ENCODE results near the gene ROMO1.

The ROMO1 gene

DNA sequence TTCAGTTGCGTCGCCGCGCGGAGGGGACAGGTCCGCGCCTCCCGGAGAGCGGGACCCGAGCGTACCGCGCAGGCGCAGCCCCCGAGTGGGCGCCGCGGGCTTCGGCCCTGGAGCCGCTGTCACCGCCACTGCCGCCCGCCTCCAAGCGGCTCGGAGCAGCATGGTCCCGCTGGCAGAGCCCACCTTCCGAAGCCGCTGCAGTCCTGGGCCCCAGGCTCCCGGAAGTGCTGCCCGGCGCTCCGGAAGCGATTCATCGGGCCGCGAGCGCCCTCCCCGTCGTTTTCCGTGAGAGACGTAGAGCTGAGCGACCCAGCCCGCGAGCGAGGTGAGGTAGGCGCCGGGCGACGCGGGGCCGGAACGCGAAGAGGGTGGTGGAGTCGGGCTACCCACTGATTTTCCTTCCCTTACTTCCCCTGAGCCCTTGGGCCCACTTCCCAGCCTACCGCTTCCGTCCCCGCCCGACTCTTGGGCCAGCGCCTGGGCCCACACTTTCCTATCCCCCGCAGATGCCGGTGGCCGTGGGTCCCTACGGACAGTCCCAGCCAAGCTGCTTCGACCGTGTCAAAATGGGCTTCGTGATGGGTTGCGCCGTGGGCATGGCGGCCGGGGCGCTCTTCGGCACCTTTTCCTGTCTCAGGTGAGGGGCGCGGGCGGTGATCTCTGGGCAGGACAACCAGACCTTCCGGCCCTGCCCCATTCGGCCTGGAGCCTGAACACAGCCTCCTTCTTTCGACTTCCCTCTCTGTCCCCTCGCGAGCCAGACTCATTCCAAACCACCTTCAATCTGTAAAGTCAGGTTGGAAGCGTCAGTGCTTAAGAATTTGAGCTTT, at the start of gene ROMO1, which contains the start of gene NFS1:
TSS of gene ROMO1 (plus strand) at position 279 of the 830 bp plus-strand sequence. CDS start at position 507, 228 bp downstream.
TSS of gene NFS1 (minus strand) at position 226 of the 830 bp plus-strand sequence. CDS start at position 162, 64 bp downstream.
- peak; percentile 81 to 99 (median 89) for DNase-seq
- intact Hi-C loops (cut with DNase I), result loop anchor here (10.0 kb wide), 1 partner anchor 185 kb away; no protein-coding TSS in a partner anchor

DNA sequence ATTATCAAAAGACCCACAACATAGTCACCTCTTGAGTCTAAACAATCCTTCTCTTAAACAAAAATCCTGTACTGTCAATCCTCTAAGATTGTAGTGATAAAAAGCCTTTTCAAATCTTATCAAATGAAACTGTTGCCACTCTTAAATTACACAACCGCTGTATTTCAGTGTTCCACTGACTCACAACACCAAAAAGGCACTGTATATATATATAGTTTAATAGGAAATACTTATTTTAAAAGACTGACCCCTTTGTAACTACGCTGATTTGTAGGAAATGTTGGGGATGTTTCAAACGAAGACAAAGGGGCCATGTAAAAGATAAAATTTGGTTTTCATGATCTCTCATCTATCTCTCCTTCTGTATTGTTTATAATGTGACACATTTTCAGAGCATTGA, 48.6 kb upstream of the ROMO1 start:
- DNase-seq, result no peak
- intact Hi-C loops (cut with DNase I), result no loop called here

DNA sequence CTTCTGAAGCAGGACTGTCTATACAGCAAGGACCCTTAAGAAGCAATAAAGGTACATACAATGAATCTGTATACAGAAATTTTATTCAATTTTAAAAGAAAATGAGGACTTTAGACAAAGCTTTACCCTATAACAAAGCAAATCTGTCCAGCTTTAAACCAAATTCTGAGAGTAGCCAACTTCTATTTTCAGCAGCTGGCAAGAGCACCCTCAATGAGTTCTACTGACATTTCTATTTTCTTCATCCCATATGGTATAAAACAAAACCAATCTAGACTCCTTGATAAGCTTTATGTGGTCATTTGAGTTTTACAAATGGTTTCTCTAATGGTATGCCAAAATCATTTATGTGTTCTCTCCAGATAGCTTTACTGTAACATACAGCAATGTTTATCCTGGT, 47.2 kb upstream of the ROMO1 start:
- no peak for DNase-seq
- intact Hi-C loops (cut with DNase I), result no loop called here

DNA sequence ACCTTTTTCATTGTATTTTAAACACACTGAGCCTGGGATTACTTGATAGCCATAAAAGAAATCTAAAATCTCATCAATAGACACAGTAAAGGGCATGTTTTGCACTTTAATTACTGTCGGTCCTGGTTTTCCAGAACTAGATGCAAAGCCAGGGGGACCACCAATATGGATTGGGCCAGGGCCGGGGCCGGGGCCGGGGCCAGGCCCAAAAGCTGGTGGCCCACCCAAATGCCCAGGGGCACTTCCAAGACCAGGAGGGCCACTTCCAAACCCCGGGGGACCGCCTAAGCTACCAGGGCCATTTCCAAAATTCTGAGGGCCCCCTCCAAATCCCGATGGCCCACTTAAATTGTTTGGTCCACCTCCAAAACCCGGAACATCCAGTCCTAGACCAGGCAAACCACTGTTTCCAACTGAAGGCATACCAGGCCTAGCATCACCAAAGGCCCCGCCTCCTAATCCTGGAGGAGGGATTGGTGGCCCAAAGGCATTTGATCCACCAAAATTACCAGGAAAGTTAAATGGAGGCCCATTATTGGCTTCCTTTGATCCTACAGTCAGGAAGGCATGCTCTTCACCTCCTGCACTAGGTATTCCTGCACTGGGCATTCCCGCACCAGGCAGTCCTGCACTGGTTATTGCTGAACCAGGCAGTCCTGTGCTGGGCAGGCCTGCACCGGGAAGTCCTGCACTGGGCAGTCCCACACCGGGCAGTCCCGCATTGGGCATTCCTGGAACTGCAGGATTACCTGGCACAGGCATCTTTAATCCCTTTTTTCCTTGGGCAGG, 46.4 kb upstream of the ROMO1 start:
- intact Hi-C loops (cut with DNase I), result no loop called here
- no peak for DNase-seq

DNA sequence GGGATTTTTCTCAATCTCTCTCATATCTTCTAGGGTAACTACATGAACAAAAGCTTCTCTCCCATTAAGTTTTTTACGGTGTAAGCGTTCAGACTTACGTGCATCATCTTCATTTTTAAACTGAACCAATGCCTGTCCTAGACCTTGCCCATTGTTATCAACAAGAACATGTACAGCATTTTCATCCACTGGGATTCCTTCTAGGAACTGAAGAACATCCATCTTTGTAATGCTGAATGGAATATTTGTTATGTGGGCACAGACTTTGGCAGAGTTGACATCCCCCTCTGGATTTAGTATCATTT, 45.8 kb upstream of the ROMO1 start:
- DNase-seq, result no peak
- intact Hi-C loops (cut with DNase I), result no loop called here

DNA sequence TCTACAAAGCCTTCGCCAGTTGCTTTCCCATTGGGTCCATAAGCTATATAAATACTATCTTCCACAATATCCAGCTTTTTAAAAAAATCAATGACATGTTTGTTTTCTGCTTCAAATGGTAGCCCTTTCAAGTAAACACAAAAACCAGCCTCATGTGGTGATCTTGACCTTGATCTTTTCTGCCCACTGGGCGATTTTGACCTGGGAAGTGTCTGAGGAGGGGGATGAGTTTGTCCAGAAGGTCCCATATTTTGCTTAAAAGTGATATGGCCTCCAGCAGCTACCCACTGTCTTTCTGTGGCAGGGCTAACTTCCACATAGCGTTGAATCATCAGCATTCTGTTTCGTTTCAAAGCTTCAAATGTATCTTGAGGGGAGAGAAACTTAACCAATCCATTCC, 45.3 kb upstream of the ROMO1 start:
- DNase-seq, result no peak
- intact Hi-C loops (cut with DNase I), result no loop called here

DNA sequence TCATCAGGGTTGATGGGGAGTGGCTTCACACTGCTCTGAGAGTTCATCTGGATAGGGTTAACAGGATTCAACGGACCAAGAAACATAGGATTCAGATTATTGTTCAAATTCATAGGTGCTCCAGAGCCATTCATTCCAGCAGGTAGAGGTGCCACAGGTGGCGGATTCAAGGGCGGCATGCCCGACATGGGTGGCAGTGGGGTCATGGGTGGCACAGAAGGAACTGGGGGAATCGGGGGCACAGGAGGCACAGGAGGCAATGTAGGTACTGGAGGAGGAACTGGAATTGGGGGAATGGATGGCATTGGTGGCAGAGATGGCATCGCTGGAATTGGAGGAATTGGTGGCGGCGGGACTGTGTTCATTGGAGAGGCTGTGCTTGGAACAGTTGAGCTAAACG, 44.8 kb upstream of the ROMO1 start:
- DNase-seq, result no peak
- intact Hi-C loops (cut with DNase I), result no loop called here

DNA sequence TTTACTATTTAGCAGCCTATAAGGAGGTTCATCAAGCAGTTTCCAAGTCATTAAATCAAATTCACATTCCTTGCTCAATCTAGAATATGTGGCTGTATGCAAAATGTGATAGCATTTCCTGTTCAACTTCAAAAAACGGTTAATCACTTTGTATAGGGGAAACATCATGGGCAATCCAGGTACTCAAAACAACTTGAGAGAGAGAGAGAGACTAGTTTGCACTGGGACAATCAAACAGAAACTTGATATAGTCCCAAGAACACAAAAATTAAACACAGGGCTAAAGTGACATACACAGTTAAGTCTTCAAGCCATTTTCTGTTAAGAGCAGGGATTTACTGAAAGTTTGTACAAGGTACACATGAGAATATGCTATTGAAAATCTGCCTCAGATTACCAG, 41.9 kb upstream of the ROMO1 start:
- intact Hi-C loops (cut with DNase I), result no loop called here
- DNase-seq, result no peak

DNA sequence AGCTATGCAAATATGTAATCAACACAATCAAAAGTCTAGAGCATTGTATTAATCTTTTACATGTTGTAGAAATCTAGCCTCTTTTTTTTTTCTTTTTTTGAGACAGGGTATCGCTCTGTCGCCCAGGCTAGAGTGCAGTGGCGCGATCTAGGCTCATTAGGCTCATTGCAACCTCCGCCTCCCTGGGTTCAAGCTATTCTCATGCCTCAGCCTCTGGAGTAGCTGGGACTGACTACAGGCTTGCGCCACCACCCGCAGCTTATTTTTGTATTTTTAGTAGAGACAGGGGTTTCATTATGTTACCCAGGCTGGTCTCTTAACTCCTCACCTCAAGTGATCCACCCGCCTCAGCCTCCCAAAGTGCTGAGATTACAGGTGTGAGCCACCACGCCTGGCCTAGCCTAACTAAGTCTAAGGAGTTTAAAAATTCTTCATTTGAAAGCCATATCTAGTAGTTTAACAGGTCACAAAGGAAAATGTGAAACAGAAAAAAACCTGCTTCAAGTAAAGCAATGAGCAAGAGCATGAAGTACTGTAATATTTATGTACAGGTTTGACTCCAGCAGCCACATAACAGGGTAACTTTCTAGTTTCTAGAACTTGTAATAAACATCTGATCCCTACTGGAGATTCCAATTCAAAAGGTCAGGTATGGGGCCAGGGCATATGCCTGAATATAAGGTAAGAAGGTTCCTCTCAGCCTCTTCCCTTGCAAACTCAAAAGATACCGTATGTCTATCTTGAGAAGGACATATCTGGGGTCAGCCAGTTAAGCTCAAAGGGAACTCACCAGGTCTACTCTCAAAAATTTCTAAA, 38.9 kb upstream of the ROMO1 start:
- intact Hi-C loops (cut with DNase I), result loop anchor here (5.0 kb wide), 2 partner anchors 43 to 118 kb away; partner anchors contain the start of genes ERGIC3 and SPAG4
- DNase-seq, result no peak

DNA sequence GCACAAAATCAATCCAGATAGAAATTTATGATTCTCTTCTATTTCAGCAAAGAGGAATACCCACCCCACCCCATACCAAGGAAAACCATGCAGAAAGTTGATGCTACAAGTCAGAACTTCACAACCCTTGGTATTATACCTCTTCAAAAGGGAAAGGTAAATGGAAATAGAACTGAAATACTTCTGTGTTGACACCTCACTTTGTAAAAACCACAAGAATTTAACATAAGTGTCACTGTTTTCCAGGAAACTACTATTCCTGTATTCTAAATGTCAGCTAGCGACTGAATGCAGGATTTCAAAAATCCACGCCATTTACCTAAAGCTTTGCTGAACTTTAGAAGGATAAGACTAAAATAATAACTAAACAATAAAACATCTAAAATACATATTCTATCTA, 38.2 kb upstream of the ROMO1 start:
- no peak for DNase-seq
- intact Hi-C loops (cut with DNase I), result loop anchor here (5.0 kb wide), 2 partner anchors 44 to 119 kb away; partner anchors contain the start of genes ERGIC3 and SPAG4

DNA sequence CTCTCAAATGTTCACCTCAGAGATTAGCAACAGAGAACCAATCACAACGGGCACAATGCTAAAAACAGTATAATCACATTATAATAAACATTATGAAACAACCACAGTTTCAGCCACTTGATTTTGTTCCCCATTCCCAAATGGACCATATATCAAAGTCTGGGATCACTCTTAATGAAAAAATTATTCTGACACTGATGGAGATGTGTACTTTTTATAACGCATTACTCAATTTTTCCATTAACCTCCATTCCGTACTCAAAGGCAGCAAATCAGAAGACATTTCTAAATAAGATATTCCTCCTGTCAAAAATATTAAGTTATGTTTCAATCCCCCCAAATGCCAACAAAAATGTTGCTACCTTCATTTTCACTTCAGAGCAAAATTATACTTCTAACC, 37.3 kb upstream of the ROMO1 start:
- intact Hi-C loops (cut with DNase I), result loop anchor here (5.0 kb wide), 2 partner anchors 45 to 120 kb away; partner anchors contain the start of genes ERGIC3 and SPAG4
- no peak for DNase-seq

DNA sequence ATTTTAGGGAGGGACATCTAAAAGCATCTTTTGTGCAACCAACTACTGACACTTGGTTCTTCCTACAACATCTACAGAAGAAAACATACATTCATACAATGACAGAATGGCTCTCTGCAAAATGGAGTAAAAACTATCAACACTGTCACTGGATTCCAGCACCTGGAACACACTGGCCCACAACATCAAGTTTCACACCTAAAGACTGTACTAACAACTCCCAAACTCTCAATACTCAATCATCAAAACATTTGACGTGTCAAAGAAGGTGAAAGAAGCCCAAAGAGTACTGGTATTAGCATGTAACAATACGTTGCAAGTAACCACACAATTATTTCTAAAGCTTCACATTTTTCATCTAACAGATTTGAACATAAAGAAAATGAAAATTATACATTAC, 36.7 kb upstream of the ROMO1 start:
- intact Hi-C loops (cut with DNase I), result loop anchor here (5.0 kb wide), 2 partner anchors 45 to 120 kb away; partner anchors contain the start of genes ERGIC3 and SPAG4
- no peak for DNase-seq

DNA sequence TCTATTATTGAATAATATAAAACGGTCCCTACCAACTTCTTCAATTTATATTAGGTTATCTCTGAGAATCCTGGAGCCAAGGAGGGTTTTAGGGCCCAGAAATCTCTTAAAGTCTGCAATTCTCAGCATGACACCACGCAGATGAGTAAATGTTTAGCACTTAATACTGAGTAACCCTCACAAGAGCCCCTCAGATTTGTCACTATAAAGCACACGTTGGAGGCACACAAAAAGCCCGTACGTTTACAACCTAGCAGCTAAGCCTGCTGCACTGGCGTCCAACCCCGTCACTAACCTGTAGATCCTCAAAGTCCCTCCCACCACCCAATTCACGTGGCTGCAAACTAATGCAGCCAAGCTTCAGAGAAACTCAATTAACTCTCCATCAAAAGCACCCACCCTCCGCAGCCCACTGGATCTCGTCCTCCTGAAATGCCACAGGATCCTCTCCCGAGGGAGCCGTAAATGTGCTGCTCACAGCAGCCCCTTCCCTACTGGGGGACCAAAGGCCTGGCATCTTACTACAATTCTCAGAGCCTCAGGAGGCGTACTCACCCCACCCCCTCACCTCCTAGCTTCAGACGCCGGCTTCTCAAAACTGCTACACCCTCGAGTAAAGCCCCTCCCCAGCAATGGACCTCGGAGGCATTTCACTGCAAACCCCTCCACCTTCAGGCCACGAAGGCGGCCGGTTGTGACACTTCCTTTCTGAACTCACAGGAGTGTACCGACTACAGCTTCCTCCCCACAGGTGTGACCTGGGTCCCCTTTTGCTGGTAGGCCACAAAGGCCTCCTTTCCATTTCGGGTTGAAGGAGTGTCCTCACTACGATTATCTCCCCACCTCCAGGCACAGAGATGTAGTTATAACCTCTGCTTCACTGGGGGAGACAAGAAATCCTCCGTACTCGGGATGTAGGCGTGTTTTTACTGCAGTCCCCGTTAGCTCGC, 35.4 kb upstream of the ROMO1 start:
- intact Hi-C loops (cut with DNase I), result loop anchor here (5.0 kb wide), 2 partner anchors 46 to 121 kb away; partner anchors contain the start of genes ERGIC3 and SPAG4
- DNase-seq, result peak in 3 of 10 donors; percentile 15 to 28 (median 27)

DNA sequence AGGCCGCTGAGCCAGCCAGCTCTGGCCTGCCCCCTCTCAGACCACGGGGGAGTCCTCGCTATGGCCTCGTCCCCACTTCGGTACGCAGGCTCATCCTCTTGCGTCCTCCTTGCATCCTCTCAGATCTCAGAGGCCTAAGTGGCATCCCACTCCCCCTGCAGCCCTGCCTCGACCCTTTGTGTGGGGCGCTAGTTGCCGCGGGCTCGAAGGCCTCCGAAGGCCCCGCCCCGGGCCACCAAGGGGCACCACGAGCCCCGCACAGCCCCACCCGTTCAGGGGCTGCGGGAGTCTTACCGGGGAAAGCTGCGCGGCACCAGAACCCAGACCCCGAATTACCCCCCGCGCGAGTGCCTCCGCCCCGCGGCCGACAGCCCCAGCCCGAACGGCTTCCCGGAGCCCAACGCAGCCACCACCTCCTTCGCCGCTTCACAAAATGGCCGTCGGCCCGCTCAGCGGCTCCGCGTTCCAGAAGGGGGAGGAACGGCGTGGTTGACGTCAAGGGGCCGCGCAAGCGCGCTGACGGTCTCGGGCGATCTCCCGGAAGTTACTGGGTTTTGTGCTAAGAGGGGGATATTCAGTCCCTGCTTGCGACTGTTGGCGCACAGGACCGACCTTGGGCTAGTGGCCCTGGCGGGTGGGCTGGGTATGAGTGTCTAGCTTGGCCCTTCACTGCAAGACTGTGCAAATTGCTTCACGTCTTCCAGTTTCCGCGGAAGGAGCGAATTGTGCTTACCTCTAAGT, 34.6 kb upstream of the ROMO1 start, which contains the start of the genes CPNE1 and RBM12:
TSS of gene CPNE1 (minus strand) at position 435 of the 741 bp plus-strand sequence. CDS start 31,977 bp downstream, outside the sequence.
TSS of gene RBM12 (minus strand) at position 435 of the 741 bp plus-strand sequence. CDS start 9,578 bp downstream, outside the sequence.
- intact Hi-C loops (cut with DNase I), result loop anchor here (5.0 kb wide), 2 partner anchors 47 to 122 kb away; partner anchors contain the start of genes ERGIC3 and SPAG4
- peak; percentile 90 to 99 (median 93) for DNase-seq

DNA sequence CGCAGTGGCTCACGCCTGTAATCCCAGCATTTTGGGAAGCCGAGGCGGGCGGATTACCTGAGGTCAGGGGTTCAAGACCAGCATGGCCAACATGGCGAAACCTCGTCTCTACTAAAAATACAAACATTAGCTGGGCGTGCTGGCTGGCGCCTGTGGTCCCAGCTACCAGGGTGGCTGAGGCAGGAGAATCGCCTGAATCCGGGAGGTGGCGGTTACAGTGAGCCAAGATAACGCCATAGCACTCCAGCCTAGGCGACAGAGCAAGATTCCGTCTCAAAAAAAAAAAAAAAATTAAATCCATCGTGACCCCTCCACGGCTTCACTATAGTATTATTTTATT, 33.3 kb upstream of the ROMO1 start:
- intact Hi-C loops (cut with DNase I), result no loop called here
- no peak for DNase-seq

DNA sequence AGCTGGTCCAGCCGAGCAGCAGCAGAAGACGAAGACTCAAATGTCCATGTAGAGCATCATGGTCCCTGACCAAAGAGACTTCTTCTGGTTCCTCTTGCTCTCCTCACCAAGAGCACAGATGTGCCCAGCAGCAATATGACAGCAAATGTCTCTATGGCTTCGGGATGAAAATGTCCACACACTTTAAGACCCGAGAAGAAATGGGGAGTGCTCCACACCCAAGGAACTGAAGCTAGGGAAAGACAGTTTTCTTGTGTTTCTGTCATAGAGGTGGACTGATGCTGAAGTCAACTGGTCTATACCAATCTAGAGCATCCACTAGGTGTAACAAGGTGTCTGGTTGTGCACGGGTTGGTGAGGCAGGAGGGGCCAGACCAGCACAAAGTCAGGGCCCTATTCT, 30.0 kb upstream of the ROMO1 start:
- intact Hi-C loops (cut with DNase I), result no loop called here
- no peak for DNase-seq

DNA sequence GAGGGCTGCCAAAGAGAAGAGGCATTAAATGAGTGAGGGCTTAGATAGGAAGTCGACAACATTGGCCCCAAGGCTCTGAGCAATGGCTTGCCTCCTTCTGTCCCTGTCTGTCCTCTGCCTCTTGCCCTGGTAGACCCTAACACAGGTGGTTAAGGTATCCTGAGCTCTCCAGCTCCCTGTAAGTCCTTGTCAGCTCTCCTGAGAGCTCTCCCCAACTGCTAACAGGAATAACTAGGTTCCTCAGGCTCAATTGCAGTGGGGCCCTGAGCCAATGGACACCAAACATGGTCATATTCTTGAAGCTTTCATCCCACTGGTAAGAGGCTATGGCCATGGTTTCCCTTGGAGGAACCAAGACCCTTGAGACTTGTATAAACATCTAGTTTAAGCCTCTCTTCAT, 29.5 kb upstream of the ROMO1 start:
- intact Hi-C loops (cut with DNase I), result no loop called here

DNA sequence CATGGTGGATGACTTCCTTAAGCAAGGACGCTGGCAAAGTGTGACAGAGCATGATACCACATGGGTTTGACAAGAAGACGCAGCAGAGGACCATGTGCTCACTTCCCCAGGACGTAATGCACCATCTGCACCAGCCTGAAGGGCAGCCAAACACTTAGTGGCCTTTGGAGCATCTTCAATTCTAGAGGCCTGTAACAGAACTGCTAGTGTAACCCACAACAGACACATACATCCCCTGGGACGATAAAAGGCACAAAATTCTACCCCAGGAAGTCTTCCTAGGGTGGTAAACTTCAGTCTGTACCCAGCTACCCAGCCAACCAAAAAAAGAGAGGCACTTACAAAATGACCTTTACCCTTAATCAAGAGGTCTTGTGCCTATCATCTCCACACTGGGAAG, 25.3 kb upstream of the ROMO1 start:
- DNase-seq, result no peak

More for the DNA sequence above, 29.5 kb upstream of the ROMO1 start:
- no peak for DNase-seq

More for the DNA sequence above, 25.3 kb upstream of the ROMO1 start:
- intact Hi-C loops (cut with DNase I), result no loop called here

Data from posterior cingulate gyrus (tissue), 11 donors.